Measurements from ENCODE around the gene TMED6.

Gene TMED6

GRCh38 chr16:69349536-69349935 is 2.0 kb downstream of the TMED6 start:
- no peak for DNase-seq
- TF ChIP-seq CTCF (IDR thresholded peaks at IDR 0.05; ENCODE audit: low read depth, low read length) = no peak
- no peaks in the 10 kb centered on the region for H3K27me3 ChIP-seq
- peaks cover 12% of the 10 kb centered on the region for H3K36me3 ChIP-seq
- no peak overlapping the region for H3K4me3 ChIP-seq (ENCODE audit: low read depth, low read length)
- no peaks in the 10 kb centered on the region for H3K9me3 ChIP-seq
- H3K4me1 ChIP-seq = no peaks in the 10 kb centered on the region

GRCh38 chr16:69348222-69348621 is 3.4 kb downstream of the TMED6 start:
- Histone ChIP-seq H3K4me3 (ENCODE audit: low read depth, low read length) (no peak overlapping the region), H3K4me1 (no peaks in the 10 kb centered on the region), H3K27me3 (no peaks in the 10 kb centered on the region), H3K9me3 (no peaks in the 10 kb centered on the region), H3K36me3 (peaks cover 25% of the 10 kb centered on the region)
- no peak for TF ChIP-seq CTCF (IDR thresholded peaks at IDR 0.05; ENCODE audit: low read depth, low read length)
- no peak for DNase-seq

- Histone ChIP-seq H3K4me1 (no peaks in the 10 kb centered on the region), H3K9me3 (no peaks in the 10 kb centered on the region), H3K27me3 (no peaks in the 10 kb centered on the region), H3K36me3 (peaks cover 35% of the 10 kb centered on the region), H3K4me3 (ENCODE audit: low read depth, low read length) (no peak overlapping the region)
- TF ChIP-seq CTCF (IDR thresholded peaks at IDR 0.05; ENCODE audit: low read depth, low read length) = no peak
- DNase-seq = no peak
Measured at GRCh38 chr16:69346683-69347082, 4.9 kb downstream of the TMED6 start.

GRCh38 chr16:69345923-69346322 is 5.7 kb downstream of the TMED6 start:
- DNase-seq = no peak
- peaks cover 2% of the 10 kb centered on the region; the same call in 1 of the 2 replicates for H3K4me1 ChIP-seq
- TF ChIP-seq CTCF (IDR thresholded peaks at IDR 0.05; ENCODE audit: low read depth, low read length) = no peak
- H3K27me3 ChIP-seq = no peaks in the 10 kb centered on the region
- no peaks in the 10 kb centered on the region for H3K9me3 ChIP-seq
- no peak overlapping the region for H3K4me3 ChIP-seq (ENCODE audit: low read depth, low read length)
- peaks cover 42% of the 10 kb centered on the region for H3K36me3 ChIP-seq

- peaks cover 43% of the 10 kb centered on the region for H3K36me3 ChIP-seq
Measured at GRCh38 chr16:69344171-69344570, 7.4 kb downstream of the TMED6 start.

More at GRCh38 chr16:69344171-69344570, 7.4 kb downstream of the TMED6 start:
- Histone ChIP-seq H3K4me3 (ENCODE audit: low read depth, low read length) (no peak overlapping the region), H3K27me3 (no peaks in the 10 kb centered on the region), H3K9me3 (no peaks in the 10 kb centered on the region), H3K4me1 (peaks cover 2% of the 10 kb centered on the region; the same call in 1 of the 2 replicates)
- TF ChIP-seq CTCF (IDR thresholded peaks at IDR 0.05; ENCODE audit: low read depth, low read length) = no peak
- no peak for DNase-seq
